HG03575 (cell line): Measurements from ENCODE around the gene TFCP2L1.

Experiments
- ATAC-seq: cut with Tn5 transposase; IDR thresholded peaks from one replicate; pipeline ENCODE4 v1.9.1; 2021; ENCODE audit not compliant: unreplicated experiment, insufficient number of reproducible peaks, low FRiP score; ENCODE audit errors: extremely low read depth

TFCP2L1 gene

DNA sequence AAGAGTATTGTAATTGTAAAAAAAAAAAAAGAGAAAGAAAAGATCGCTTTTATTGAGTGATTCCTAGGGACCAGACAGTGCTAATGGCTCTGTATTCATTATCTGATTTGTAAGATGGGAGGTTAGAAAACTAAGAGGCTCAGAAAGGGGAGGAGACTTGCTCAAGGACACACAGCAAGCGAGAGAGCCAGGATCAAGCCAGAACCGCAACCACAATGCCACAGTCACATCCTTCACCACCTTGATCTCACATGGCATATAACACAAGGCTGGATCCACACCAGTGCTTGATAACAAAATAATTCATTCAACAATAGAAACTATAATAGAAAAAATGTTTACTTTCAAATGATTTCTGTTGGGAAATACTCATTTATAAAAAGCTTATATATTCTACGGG lies 37.5 kb downstream of the TFCP2L1 start:
- no peak for ATAC-seq

DNA sequence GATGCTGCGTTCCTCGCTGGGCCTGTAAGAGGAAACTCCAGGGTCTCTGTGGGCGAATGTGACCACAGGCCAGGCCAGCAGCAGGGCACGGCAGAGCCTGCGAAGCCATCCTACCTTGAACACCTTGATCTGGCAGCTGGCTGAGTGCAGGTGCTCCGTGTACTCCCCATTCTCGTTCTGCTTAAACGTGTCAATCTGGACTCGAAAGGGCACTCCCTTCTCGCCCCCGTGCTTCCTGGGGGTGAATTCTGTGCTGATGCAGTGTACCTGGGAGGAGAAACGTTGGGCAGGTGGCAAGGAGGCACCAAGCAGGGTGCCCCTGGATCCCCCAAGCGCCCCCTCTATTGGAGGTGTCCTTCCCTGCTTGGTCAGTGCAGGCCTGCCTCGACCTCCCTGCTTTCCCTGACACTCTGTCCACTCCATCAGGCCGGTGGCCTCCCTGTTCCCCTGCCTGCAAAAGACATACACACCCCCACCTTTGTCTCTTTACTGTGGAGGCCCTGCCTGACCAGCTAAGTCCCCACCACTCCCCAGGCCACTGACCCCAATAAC lies 38.2 kb downstream of the TFCP2L1 start:
- no peak for ATAC-seq

DNA sequence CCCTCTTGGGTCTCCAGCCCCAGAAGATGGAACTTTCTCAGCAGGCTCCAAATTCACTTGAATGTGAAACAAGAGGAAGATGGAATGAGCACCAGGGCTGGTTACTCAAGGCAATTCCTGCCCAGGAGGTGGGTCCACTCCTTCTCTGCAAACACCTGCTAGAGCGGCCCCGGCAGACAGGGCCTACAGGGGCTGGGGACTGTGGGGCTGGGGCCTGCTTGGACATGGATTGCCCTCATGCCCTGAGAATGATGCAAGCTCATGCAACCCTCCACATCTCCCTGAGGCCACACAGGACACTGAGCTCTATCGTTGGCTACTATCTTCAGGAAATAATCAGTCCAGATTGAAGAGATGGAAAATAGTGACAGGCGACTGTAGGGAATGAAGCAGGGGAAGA lies 39.1 kb downstream of the TFCP2L1 start:
- no peak for ATAC-seq

DNA sequence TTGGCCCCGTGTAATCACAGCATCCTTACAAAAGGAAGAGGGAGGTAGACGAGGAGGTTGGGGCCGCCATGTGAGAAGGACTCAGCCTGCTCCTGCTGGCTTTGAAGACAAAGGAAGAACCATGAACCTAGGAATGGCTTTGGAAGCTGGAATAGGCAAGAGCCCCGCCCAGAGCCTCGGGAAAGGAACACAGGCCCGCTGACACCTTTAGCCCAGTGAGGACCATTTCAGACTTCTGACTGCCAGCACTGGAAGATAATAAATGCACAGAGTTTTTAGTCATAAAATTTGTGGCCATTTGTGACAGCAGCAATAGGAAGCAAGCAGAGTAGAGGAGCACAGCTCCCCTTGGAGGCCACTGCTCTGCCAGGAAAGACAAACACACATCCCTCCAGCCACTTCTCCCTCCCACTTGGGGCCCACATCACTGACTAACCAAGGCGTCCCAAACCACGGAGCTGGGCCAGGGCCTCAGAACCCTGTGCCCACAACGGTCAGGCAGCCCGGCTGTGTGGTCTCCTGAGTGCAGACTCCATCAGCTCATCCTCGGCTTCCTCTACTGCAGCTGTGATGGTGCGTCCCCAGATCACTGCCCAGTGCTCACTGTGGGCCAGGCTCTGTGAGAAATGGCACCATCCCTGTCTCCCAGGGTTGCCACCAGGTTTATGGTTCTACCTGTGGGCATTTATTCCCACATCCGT lies 39.7 kb downstream of the TFCP2L1 start:
- ATAC-seq = no peak

DNA sequence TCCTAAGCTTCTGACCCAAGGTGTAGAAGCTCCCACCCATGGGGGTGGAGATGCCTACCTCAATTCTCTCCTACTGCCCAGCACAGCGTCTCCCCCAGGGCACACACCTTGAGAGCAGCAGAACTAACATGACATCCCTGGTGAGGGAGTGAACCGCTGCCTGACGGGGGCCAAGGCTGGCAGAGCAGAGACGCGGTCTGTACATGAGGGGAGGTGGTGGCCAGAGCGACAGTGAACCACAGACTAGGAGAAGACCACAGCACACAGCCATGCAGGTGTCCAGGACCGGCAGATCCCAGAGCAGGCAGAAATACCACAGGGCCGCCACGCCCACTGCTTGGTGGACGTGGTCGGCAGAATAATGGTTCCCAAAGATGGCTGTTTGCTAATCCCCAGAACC lies 40.4 kb downstream of the TFCP2L1 start:
- no peak for ATAC-seq

DNA sequence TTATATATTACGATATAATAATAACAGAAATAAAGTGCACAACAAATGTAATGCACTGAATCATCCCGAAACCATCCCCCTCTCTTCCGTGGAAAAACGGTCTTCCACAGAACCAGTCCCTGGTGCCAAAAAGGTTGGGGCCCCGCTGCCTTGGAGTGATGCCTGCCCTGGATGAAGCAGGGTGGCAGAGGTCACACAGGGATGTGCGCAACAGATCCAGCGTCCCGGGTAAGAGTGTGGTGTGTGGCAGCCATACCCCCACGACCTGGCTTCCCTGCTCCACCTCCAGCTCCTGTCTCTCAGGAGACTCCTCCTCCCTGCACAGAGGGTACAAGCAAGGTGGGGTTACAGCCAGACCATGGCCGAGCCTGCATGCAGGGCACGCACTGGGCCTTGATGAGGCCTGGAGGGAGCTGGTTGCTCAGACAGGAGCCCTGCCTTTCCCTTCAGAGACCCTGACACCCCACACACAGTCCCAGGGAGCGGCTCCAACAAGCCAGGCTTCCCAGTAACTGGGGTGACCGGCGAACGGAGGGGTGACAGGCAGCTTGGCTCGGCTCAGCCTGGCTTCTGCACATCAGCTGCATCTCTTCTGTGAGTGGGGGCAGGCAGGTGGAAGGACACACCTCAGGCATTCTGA lies 41.1 kb downstream of the TFCP2L1 start:
- no peak for ATAC-seq

DNA sequence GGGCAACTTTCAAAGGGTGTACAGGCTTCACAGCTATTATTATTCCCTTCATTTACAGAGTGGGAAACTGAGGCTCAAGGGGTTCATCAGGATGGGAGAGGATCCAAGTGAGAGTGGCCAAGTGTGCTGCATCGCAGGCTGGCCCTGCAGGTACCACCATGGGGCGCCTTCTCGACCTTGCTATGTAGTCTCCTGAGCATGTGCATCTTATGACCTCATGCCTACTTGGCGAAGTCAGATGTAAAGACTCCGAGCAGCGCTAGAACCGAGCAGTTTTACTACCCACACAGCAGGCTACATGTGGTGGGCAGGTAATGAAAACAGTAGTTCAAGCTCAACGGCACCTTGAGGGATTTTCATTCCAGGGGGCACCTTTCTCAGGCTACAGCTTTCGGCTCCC lies 42.0 kb downstream of the TFCP2L1 start:
- no peak for ATAC-seq

DNA sequence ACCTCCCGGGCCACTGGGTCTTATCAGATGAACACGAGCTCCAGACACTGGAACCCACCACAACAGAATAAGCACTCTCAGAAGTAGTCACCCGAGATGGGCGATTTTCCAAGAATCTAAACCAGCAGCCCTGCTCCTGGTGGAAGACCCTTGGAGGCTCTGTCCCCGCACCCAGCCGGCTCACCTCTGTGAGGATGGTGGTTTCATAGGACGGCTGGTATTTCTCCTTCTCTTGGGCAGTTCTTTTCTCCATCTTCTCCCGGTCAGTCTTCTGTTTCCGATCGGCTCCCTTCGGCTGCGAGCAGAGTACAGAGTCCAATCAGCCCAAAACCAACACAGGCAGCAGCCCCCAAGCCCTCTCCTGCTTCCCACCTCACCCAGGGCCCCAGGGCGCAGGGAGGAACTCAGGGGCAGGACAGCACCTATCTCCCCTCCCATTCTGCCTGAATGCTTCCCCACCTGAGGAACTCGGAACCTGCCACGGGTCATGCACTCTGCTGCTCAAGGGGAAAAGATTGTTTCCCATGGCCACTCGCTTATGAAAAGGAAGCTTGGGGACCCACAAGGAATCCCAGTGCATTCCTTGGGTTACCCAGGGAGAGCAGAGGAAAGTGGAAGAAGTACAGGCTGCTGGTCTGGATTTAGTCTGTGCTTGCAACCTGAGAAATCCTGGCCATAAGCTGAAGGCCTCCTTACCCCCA lies 42.7 kb downstream of the TFCP2L1 start:
- ATAC-seq = no peak

DNA sequence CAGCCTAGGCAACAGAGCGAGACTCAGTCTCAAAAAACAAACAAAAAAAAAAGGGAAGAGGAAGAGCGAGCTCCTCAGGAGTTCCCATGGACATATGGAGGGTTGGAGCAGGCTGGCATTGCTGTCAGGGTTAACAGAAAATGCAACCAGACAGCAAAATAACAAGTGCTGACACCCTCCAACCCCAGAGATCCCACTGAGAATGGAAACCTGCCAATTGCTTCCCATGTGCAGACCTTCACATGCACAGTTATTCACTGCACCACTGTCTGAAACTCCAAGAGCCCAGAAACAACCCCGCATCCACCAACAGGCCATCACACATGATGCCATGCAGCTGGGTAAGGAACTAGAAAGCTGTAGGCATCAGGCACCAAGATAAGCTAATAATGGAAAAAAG lies 43.5 kb downstream of the TFCP2L1 start:
- no peak for ATAC-seq

DNA sequence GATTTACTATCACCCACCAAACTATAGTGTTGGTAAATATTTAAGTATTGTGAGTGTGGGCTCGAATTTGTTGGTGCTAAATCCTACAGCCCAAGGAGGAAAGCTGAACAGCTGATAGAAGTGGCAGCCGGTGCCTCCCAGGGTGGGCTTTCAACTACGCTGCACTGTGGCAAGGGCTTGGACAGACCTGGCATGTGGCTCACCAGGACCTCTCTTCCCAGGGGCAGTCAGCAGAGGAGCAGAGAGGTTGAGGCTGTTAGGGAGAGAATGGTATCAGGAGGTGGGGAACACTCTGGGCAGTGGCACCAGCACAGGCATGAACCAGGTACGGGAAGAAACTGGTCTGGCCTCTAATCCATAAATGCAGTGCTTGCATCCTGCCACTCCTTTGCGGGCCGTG lies 44.6 kb downstream of the TFCP2L1 start:
- ATAC-seq = no peak

DNA sequence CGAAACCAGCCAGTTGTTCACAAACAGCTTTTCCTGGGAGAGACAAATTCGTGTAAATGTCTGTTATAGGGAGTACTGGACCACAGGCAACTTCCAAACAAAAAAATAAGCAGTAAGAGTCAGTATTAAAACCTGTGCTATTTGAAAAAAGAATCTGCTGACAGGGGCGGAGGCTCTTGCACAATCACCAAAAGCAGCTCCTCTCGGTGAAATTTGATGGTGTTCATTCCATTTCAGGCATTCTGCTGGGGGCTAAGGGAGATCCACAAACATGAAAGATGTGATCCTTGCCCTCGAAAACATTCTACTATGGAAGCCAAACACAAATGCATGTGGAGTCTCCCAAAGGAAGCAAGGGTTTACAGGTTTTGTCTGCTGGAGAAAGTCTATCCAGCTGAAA lies 45.0 kb downstream of the TFCP2L1 start:
- ATAC-seq = no peak

DNA sequence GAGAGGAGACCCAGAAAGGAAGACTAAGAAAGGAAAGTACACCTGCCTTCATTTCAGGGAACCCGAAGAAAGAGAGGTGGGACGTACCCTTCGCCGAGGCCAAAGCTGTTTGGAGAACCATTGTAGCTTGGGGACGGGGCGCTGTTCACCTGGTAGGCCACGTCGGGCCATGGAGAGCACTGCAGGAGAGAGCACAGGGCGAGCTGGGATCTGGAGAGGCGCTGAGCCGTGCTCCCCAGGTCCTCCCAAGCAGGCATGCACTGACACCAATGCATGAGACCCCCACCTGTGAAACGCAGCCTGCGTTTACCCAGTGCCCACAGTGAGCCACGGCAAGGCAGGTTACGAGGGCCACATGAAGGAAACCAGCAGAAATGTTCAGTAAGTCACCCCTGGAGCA lies 45.5 kb downstream of the TFCP2L1 start:
- no peak for ATAC-seq

DNA sequence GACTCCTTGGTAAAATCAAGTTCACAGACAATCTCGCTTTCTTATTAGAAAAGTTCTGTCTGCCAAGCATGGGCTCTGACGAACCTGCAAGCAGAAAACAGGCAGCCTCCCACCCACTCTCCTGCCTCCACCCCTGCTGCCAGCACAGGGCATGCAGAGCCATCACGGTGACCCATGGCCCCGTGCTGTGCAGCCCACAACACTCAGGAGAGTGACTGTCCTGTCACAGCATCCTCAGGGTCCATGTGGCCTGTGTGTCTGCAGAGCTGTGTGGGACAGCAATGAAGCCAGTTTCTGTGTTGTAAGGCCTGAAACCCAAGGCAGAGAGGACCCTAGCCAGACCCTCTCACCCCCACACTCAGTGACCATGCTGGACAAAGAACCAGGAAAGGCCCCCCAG lies 46.2 kb downstream of the TFCP2L1 start:
- no peak for ATAC-seq

DNA sequence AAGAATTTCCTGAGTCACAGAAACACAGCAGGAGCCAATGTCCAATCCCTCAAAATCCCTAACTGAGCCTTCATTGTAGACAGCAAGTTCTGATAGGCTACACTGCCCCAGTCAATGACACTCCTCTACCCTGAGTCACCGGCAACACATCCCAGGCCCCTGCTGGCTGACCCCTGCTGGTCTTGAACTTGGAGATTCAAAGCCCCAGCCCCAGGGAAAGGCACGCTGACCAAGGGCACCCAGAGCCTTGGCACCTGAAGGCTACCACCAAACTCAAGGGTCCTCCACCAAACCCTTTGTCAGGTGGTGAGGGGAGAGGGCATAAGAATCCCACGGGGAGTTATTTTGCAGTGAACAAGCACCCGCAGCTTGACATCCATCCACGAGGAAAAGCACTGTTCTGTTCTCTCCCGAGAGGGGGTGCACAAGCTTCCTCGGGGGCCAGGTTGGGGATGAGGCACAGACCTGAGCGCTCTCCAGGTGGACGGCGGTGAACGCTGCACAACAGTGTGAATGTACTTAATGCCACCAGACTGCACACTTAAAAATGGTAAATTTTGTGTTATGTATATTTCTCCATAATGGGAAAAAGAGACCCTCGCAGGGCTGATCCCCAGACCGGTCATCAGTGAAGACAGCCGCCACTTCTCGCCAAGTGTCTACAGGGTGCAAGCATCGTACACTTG lies 46.9 kb downstream of the TFCP2L1 start:
- ATAC-seq = no peak

DNA sequence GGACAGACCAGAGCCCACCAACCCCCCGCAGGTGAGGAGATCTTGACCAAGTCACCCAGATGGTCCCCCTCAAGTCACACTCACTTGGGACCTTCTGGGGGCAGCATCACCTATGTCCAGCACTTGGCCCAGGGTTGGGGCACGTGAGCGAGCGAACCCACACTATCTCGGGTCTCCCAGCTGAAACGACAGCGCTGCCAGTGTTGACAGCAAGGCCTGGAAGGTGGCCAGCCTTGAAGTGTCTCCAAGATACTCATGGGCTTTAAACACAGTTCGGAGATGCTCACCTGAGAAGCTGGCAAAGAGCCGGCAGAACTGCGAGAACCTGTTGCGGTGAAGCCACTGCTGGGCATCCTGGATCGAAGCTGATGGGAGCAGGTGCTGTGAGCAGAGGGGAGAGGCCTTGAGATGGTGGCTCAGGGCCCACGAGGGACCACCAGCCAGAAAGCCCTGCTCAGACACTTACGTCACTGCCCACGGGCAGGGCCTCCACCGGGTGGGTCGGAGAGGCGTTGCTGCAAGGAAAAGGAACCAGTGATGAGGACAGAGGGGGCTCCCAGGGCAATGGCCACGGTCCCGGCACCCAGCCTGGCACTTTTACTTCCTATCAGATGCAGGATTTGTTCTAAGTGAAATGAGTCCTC lies 47.5 kb downstream of the TFCP2L1 start:
- ATAC-seq = no peak

DNA sequence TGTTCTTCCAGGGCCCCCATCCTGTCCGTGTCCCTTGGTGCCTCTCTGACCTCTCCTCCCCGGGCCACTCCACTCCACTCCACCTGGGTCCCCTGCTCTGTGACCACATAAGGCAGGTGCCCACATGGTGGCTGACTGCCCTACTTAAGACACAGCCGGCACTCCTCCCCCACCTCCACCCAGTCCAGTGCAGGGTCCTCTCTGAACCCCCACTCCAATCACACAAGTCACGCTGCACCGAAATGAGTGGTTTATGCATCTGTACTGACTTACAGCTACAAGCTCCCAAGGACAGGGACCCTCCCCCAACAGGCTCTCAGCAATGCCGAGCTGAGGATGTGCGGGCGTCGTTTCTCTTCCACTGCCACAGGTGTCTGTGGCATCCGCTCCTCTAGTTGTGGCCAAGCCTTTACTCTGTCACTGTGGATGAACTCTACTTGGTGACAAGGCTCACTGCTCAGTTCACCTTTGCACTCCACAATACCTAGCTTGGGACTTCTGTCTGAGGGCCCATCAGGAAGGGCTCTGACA lies 48.3 kb downstream of the TFCP2L1 start:
- ATAC-seq = no peak

DNA sequence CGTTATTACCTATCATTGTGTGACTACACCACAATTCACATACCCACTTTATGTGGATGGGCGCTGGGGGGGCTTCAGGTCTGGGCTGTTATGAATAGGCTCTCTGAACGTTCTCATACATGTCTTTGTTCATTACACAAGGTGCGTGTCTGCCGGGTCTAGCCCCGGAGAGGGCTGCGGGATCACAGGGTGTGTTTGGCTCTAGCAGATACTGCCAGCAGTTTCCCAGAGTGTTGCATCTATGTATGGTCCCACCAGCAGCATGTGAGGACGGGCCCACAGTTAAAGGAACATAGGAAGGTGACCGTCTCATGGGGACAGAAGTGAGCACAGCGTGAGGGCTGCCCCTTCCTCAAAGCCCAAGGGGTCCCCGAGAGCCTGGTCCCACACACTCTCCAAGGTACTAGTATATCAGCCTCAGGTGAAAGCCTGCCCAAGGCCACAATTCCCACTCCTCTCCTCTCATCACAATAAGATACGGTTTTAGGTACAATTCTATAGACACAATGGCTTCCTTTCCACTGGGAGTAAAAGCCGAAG lies 48.8 kb downstream of the TFCP2L1 start:
- no peak for ATAC-seq

DNA sequence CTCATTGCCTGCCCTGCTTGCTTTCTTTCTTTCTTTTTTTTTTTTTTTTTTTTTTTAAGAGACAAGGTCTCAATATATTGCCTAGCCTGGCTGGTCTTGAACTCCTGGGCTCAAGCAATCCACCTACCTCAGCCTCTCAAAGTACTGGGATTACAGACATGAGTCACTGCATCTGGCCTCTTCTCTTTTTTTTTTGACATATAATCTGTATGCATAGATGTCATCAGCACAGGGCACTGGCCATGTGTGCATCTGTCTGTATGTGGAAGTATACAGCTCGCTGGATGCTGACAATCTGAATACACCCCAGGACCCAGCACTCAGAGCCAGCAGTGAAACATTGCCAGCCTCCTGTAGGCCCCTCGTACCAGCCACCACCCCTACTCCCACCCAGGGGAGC lies 49.5 kb downstream of the TFCP2L1 start:
- ATAC-seq = no peak

DNA sequence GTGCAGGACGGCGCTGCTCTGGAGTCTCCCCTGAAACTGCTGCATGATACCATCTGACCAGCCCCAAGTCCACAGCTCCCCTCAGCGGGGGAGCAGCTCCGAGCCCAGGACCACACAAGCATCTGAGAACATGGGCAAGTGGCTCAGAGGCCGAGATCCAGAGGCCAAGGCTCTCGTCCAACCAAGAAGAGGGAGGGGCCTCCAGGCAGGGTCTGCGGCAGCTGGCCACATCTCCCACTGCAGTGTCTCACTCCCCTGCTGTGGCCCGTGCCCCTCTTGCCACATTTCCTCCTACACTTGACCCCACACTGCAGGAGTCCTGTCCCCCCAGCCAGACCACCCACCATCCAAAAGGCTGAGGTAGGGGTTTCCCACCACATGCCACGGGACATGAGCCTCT lies 50.2 kb downstream of the TFCP2L1 start:
- no peak for ATAC-seq
